ENCODE measurements around the gene SNX10.

SNX10 gene

GRCh38 chr7:26305090-26305868 is 13.6 kb downstream of the SNX10 start:
- no peak for DNase-seq

- no peak for DNase-seq
Measured at GRCh38 chr7:26305869-26306665, 14.4 kb downstream of the SNX10 start.

DNA sequence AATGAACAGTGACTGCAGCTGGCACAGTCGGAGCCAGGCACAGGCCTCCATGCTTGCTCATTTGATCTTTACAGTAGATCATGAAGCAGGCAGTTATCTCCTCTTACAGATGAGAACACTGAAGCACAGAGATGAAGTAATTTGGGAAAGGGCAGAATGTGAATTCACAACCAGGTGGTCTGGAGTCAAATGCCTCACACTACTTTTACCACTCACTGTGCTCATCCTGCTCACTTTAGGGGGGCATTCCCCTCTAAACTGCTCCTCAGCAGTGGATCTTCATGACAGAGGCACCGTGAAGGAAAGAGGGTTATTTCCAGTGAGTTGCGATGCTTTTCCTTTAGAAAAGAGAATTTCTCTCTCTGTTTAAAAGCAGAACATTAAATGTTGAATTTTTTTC is 15.1 kb downstream of the SNX10 start:
- DNase-seq: no peak

- DNase-seq: no peak
Measured at GRCh38 chr7:26307226-26307625, 15.6 kb downstream of the SNX10 start.

DNA sequence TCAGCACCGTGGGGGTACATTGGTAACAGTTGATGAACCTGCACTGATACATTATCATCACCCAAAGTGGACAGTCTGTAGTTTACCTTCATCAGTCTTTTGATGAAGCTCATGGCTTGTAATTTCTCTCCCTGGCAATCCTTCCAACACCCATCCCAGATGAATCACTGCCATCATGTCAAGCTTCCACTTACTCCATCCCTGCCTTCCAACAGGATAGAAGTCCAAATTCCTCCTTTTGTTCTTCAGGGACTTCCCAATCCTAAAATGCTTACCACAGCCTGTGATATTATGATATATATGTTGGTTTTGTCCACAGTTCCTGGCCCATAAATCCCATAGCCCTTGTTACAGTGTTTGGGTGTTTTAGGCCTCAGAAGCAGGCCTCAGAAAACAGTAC is 16.1 kb downstream of the SNX10 start:
- no peak for DNase-seq

DNA sequence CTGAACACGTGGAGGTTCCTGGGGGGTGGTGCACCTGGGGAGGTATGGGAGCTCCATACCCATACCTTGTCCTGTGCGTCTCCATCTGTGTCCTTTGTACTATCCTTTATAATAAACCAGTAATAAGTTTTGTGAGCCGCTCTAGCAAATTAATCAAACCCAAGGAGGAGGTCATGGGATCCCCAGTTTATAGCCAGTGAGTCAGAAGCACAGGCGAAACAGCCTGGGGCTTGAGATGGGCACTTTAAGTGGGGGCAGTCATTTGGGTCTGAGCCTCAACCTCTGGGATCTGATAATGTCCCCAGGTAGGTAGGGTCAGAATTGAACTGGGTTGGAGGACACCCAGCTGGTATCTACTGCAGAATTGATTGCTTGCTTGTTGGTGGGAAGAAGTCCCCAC is 16.9 kb downstream of the SNX10 start:
- DNase-seq: no peak

GRCh38 chr7:26309089-26309488 is 17.4 kb downstream of the SNX10 start:
- DNase-seq: no peak

DNA sequence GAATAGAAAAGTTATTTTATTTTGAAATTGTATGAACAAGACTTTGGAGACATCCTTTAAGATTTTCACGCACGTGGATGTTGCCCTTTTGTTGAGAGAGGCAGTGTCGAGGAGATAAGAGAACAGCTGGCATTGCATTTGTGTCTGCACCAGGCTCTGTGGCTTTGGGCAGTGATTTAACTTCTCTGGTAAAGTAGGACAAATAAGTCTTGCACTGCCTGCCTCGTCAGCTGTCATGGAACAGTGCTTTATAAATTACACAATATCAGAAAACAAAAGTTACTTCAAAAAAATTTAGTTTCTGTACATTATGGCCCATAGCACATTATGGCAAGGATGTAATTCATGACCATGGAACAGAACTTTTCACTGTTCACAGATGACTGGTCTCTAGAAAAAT is 20.1 kb downstream of the SNX10 start:
- no peak for DNase-seq

- no peak for DNase-seq
Measured at GRCh38 chr7:26317211-26317610, 25.5 kb downstream of the SNX10 start.

DNA sequence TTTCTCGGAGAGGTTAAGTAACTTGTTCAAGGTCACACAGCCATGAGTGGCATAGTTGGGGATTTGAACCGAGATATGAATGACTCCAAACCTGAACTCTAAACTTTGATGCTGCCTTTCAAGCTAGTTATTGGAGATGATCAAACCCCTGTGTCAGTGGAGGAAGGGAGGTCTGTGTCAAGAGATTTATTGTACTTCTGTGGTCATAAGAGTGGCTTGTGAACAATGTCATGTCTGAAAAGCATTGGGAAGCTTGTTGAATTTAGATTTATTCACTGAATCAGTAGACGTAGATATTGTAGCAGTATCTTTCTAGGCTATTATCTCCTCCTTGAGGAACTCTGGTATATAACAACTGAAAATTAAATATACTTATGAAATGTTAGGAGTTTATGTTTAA is 27.3 kb downstream of the SNX10 start:
- DNase-seq: no peak

- no peak for DNase-seq
Measured at GRCh38 chr7:26319636-26320035, 28.0 kb downstream of the SNX10 start.

- DNase-seq: no peak
Measured at GRCh38 chr7:26320878-26321277, 29.2 kb downstream of the SNX10 start.

GRCh38 chr7:26321435-26321834 is 29.8 kb downstream of the SNX10 start:
- DNase-seq: no peak

DNA sequence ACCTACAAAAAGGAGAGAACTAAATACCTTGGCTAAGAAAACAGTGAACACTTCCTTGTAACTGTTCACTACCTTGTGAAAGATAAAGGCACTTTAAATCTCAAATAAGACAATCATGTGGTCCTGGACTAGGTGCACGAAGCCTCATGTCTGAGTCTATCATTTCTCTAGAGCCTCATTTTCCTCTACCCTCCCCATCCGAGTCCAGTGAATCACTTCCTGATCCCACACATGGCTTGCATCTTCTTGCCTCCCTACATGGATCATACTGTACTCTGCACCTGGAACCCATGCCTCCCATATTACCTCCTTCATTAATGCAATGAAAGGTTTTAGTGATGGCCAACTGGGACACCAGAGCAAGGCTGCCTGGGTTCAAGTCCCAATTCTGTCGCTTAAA is 34.5 kb downstream of the SNX10 start:
- DNase-seq: no peak

DNA sequence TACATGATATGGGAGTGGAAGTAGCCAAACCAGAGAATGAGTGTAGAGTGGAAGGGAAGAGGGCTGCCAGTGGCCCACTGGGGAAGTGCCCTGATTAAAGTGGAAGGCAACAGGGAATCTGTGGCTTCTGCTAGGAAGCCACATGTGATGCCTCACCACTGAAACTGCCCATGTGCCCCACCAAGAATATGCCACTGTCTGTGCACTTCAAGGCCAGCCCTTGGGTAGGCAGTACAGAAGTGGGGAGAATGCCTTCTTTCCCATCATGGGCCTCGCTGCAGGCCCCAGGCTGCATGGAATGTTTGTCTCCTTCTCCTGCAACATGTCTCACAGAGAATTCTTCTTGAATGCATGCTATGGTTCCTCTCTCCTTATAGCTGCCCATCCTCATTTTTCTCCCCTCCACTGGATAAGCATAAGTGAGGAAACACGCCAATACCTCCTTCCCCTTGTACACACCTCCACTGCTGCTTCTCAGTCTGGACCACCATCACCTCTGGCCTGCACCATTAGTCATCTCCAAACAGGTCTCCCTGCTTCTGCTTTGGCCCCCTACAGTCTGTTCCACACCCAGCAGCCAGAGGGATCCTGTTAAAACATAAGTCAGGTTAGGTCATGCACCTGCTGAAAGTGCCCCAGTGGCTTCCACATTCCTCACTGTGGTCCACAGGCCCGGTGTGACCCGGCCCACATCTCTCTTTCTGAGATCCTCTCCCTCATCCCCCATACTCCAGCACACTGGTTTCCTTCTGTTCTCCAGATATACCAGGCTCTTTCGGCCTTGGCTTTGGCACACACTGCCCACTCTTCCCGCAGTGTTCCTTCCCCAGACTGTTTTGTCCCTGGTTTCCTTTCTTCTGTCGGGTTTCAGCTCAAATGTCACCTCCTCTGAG is 37.1 kb downstream of the SNX10 start:
- no peak for DNase-seq

GRCh38 chr7:26329520-26330255 is 38.0 kb downstream of the SNX10 start:
- no peak for DNase-seq

GRCh38 chr7:26331113-26331512 is 39.5 kb downstream of the SNX10 start:
- DNase-seq: no peak

- DNase-seq: no peak
Measured at GRCh38 chr7:26331789-26332188, 40.1 kb downstream of the SNX10 start.

GRCh38 chr7:26332698-26333097 is 41.0 kb downstream of the SNX10 start:
- no peak for DNase-seq

- no peak for DNase-seq
Measured at GRCh38 chr7:26334166-26334859, 42.7 kb downstream of the SNX10 start.

DNA sequence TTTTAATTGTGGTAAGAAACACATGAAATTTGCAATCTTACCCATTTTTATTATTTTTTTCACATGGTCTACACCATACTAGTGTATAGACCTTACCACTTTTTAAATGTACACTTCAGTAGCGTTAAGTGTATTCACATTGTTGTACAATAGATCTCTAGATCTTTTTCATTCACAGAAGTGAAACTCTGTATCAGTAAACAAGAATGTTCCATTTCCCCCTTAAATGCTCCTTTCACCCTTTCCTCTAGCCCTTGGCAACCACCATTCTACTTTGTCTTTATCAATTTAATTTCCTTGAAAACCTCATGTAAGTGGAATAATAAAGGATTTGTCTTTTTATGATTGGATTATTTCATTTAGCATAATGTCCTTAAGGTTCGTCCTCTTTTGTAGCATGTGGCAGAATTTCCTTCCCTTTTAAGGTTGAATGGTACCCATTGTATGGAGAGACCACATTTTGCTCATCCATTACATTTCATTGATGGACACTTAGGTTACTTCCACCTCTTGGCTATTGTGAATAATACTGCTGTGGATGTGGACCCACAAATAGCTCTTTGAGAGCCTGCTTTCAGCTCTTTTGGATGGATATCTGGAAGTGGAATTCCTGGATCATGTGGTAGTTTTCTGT is 45.7 kb downstream of the SNX10 start:
- DNase-seq: no peak
